WERI-Rb-1 (cell line): ENCODE measurements around the gene WNT5A.

ENCODE experiments used
- DNase-seq: peaks from one replicate; pipeline ENCODE4 v3.0.0-alpha.2; 2020
- H3K27ac ChIP-seq: fragments of 250-450 bp; sonication (Bioruptor Pico); 2 replicates; pipeline ENCODE4 v1.5.1; 2020; ENCODE audit warnings: mild to moderate bottlenecking, moderate library complexity
- H3K27me3 ChIP-seq: fragments of 250-450 bp; sonication (Bioruptor Pico); 2 replicates; pipeline ENCODE4 v1.5.1; 2021; ENCODE audit warnings: mild to moderate bottlenecking, low read depth, moderate library complexity; ENCODE audit not compliant: insufficient read depth, severe bottlenecking
- H3K36me3 ChIP-seq: fragments of 250-450 bp; sonication (Bioruptor Pico); 2 replicates; pipeline ENCODE4 v1.5.1; 2020; ENCODE audit warnings: mild to moderate bottlenecking, moderate library complexity
- H3K4me3 ChIP-seq: 2 replicates; pipeline ENCODE4 v1.5.1; 2011; ENCODE audit warnings: low read depth, mild to moderate bottlenecking, control low read depth, low read length
- H3K9me3 ChIP-seq: fragments of 250-450 bp; sonication (Bioruptor Pico); 2 replicates; pipeline ENCODE4 v1.5.1; 2021; ENCODE audit warnings: mild to moderate bottlenecking, moderate library complexity; ENCODE audit not compliant: severe bottlenecking
- TF ChIP-seq, protein P1 (sequence below): IDR thresholded peaks from 2 replicates; pipeline ENCODE4 v1.5.1; 2011; ENCODE audit warnings: low read depth, mild to moderate bottlenecking, control low read depth, inconsistent platforms, low read length

WNT5A gene

GRCh38 chr3:55525436-55525835 is 38.3 kb upstream of the WNT5A start:
- no peaks in the 10 kb centered on the region for H3K9me3 ChIP-seq
- TF ChIP-seq, protein P1, sequence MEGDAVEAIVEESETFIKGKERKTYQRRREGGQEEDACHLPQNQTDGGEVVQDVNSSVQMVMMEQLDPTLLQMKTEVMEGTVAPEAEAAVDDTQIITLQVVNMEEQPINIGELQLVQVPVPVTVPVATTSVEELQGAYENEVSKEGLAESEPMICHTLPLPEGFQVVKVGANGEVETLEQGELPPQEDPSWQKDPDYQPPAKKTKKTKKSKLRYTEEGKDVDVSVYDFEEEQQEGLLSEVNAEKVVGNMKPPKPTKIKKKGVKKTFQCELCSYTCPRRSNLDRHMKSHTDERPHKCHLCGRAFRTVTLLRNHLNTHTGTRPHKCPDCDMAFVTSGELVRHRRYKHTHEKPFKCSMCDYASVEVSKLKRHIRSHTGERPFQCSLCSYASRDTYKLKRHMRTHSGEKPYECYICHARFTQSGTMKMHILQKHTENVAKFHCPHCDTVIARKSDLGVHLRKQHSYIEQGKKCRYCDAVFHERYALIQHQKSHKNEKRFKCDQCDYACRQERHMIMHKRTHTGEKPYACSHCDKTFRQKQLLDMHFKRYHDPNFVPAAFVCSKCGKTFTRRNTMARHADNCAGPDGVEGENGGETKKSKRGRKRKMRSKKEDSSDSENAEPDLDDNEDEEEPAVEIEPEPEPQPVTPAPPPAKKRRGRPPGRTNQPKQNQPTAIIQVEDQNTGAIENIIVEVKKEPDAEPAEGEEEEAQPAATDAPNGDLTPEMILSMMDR: no peak

GRCh38 chr3:55524565-55525244 is 37.6 kb upstream of the WNT5A start:
- Histone ChIP-seq H3K4me3 (no peak overlapping the region), H3K9me3 (no peaks in the 10 kb centered on the region), H3K36me3 (no peaks in the 10 kb centered on the region), H3K27ac (no peak overlapping the region), H3K27me3 (no peaks in the 10 kb centered on the region)
- DNase-seq: no peak
- TF ChIP-seq, protein P1: no peak

More at GRCh38 chr3:55525436-55525835, 38.3 kb upstream of the WNT5A start:
- no peak for DNase-seq
- Histone ChIP-seq H3K36me3 (no peaks in the 10 kb centered on the region), H3K27me3 (no peaks in the 10 kb centered on the region), H3K27ac (no peak overlapping the region), H3K4me3 (no peak overlapping the region)

DNA sequence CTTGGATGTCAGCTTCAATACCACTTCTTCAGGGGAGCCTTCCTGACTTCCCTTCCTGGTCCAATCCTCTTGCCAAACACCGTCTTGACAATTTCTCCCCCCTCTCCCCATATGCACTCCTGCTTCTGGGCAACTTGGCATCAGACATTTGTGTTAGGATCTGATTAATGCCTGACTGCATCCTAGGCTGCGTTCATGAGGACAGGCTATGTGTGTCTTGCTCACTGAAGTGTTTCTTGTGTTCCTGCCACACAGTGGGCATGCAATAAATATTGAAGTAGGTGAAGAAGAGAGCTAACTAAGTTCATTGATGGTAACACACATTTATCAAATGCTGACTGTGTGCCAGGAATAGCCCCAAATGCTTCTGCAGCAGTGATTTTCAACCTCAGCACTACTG is 36.4 kb upstream of the WNT5A start:
- H3K36me3 ChIP-seq: no peaks in the 10 kb centered on the region

DNA sequence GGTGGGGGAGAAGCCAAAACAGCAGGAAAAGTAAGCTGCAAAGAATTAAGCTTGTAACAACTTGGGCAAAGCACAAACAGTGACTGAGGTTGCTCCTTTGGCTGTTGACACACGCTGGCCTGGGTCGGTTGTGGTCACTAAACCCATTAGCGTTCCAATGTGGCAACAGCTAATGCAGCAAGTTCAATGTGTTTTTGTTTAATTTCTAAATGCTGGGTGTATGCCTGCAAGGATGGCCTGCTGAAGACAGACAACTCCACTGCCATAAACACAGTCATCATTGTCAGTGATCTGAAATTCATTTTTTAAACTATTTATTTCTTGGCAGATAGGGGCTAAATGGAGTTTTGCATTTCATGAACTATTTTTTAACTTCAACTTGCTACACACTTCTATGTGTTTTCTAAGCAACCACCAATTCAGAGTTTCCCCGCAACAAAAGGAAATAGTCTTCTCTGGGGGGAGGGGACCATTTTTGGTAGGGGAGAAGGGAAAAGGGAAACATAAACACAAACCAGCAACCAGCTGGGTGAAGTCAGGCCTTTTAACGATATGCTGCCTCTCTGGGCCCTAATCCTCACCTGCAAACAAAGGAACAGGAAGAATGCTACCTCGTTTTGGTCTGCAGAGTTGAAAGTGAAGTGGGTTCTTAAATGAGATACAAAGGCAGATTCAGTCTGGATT is 34.8 kb upstream of the WNT5A start:
- no peak overlapping the region for H3K27ac ChIP-seq
- no peaks in the 10 kb centered on the region for H3K27me3 ChIP-seq
- no peaks in the 10 kb centered on the region for H3K36me3 ChIP-seq
- no peak overlapping the region for H3K4me3 ChIP-seq
- H3K9me3 ChIP-seq: no peaks in the 10 kb centered on the region
- TF ChIP-seq, protein P1: no peak
- no peak for DNase-seq

More for the DNA sequence above, 36.4 kb upstream of the WNT5A start:
- Histone ChIP-seq H3K4me3 (no peak overlapping the region), H3K27me3 (no peaks in the 10 kb centered on the region), H3K9me3 (no peaks in the 10 kb centered on the region), H3K27ac (no peak overlapping the region)
- TF ChIP-seq, protein P1: no peak
- DNase-seq: no peak

- DNase-seq: no peak
Observed at GRCh38 chr3:55521064-55521737, 34.1 kb upstream of the WNT5A start.

More at GRCh38 chr3:55521064-55521737, 34.1 kb upstream of the WNT5A start:
- Histone ChIP-seq H3K36me3 (no peaks in the 10 kb centered on the region), H3K9me3 (no peaks in the 10 kb centered on the region), H3K27me3 (no peaks in the 10 kb centered on the region), H3K4me3 (no peak overlapping the region), H3K27ac (no peak overlapping the region)
- TF ChIP-seq, protein P1: no peak
